Activated naive CD4-positive, alpha-beta T cell treated with anti-CD3 and anti-CD28 coated beads, Interleukin-2, amount 10 ng/mL, durations not matched to agents 7 days and 5 days (primary cell): ENCODE data around the gene BSN.

Experiments
- CTCF ChIA-PET: fragments of 350-600 bp; sonication (Branson Sonifier 250); formaldehyde crosslinking; loops from one replicate; lab custom pipeline; 2021; ENCODE audit warnings: antibody characterized with exemption; lab: Charles Lee
- DNase-seq: peaks from one replicate; pipeline ENCODE4 v3.0.0-alpha.2; 2020
- H3K27ac Mint-ChIP-seq: one replicate; pipeline ENCODE4 v1.8.0; 2021; ENCODE audit warnings: mild to moderate bottlenecking, moderate library complexity, mixed read lengths
- H3K27me3 Mint-ChIP-seq: one replicate; pipeline ENCODE4 v1.8.0; 2021; ENCODE audit warnings: mild to moderate bottlenecking, mixed read lengths
- H3K36me3 Mint-ChIP-seq: one replicate; pipeline ENCODE4 v1.8.0; 2021; ENCODE audit warnings: mixed read lengths
- H3K4me1 Mint-ChIP-seq: one replicate; pipeline ENCODE4 v1.8.0; 2021; ENCODE audit warnings: mixed read lengths
- H3K4me3 Mint-ChIP-seq: one replicate; pipeline ENCODE4 v1.8.0; 2021; ENCODE audit warnings: mild to moderate bottlenecking, moderate library complexity, mixed read lengths
- H3K9me3 Mint-ChIP-seq: one replicate; pipeline ENCODE4 v1.8.0; 2021; ENCODE audit warnings: mixed read lengths

The BSN gene

DNA sequence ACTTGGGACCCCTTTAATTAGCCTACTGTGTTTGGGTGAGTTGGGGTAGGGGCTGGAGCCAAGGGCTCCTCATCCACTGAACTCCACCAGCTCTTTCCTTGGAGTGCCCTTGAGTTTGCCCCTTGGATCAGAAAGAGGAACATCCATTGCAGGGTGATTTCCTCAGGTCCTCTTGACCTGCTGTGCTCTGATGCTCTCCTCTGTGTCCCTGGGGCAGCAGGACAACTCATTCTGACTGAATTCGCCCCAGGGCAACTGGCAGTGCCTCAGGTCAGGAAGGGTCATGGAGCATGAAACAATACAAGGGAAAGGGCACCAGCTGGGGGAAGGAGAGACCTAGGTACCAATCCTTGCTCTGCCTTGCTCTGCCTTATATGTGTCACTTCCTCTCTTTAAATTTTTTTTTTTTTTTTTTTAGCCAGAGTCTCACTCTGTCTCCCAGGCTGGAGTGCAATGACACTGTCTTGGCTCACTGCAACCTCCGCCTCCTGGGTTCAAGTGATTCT lies 47.8 kb downstream of the BSN start:
- Mint-ChIP-seq H3K27me3 (no peaks in the 10 kb centered on the region), H3K9me3 (no peaks in the 10 kb centered on the region), H3K36me3 (no peaks in the 10 kb centered on the region), H3K4me3 (no peak overlapping the region), H3K4me1 (peaks cover 20% of the 10 kb centered on the region), H3K27ac (no peak overlapping the region)
- no peak for DNase-seq
- CTCF ChIA-PET, result interaction anchor here (0.7 to 2.0 kb wide), 4 partner anchors 54 to 69 kb away, joined by 3 to 9 read pairs (median 4); no protein-coding TSS in a partner anchor

DNA sequence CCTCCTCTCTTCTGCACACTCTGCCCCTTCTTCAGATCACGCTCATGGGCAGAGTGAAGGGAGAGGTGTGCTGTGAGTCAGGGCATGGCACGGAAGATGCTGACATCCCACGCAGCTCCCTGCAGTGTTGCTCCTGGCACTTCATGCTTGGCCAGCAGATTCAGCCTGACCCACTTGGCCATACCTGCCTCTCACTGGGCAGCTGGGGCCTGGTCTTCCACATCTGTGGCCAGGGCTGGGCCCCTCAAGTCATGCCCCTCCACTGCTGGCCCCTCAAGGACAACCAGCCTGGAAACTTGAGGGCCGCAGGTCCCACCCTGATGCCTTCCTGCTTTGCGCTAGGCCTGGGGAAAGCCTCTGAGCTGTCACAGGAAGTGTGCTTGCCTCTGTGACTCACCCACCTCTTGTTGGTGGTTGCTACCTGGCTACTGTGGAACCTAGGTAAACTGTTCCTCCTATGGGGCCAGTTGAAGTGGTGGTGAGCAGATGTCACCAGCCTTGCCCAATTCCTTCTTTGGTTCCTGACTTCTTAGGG lies 48.7 kb downstream of the BSN start:
- Mint-ChIP-seq H3K4me3 (no peak overlapping the region), H3K27ac (peak overlapping the region; percentile 84), H3K36me3 (no peaks in the 10 kb centered on the region), H3K27me3 (no peaks in the 10 kb centered on the region), H3K9me3 (no peaks in the 10 kb centered on the region), H3K4me1 (peaks cover 20% of the 10 kb centered on the region)
- CTCF ChIA-PET, result interaction anchor here (1.5 kb wide), 1 partner anchor 63 kb away, joined by 4 read pairs; no protein-coding TSS in a partner anchor
- peak; percentile 75 for DNase-seq

DNA sequence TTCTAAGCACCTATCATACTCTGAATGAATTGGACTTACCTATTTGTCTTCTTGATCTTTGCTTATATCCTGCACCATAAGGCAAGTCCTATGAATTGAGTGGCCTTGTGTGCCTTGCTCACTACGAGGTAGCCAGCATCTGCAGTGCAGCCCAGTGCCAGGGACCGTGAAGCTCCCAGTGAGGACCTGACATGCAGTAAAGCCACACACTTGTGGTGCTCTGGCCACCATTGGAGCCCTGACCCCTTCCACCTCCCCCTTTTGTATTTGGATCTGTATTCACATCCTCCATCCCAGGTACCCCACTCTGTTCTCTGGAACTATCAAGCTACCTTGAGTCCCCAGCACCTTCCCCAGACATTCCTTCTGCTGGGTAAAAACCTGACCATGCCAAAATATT lies 52.1 kb downstream of the BSN start:
- CTCF ChIA-PET, result no interaction called here
- Mint-ChIP-seq H3K27ac (no peak overlapping the region), H3K9me3 (no peaks in the 10 kb centered on the region), H3K4me1 (peaks cover 20% of the 10 kb centered on the region), H3K4me3 (no peak overlapping the region), H3K27me3 (no peaks in the 10 kb centered on the region), H3K36me3 (no peaks in the 10 kb centered on the region)
- peak; percentile 25 for DNase-seq

DNA sequence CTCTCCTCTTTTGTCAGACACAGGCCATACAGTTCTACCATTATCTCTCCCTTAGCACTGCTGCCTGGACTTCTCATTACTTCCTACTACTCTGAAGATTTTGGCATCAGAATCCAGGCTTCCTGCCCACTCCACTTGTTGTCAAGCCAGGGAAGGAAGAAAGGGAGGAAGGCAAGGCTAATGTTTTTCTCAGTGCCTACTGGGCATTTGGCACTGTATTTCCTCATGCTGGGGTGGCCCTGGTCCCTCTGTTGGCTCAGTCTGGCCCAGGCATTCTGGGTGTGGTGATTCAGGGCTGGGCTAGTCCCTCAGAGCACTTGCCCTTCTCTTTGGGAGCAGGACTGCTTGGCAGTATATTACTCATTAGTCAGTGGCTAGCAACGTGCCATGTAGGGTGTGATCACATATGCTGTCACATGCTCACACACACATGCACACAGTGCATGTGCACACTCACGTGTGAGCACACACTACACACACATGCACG lies 52.9 kb downstream of the BSN start:
- H3K36me3 Mint-ChIP-seq, result no peaks in the 10 kb centered on the region
- no peak overlapping the region for H3K4me3 Mint-ChIP-seq
- no peaks in the 10 kb centered on the region for H3K9me3 Mint-ChIP-seq
- H3K4me1 Mint-ChIP-seq, result peaks cover 20% of the 10 kb centered on the region
- no peak for DNase-seq
- no peaks in the 10 kb centered on the region for H3K27me3 Mint-ChIP-seq
- no peak overlapping the region for H3K27ac Mint-ChIP-seq
- CTCF ChIA-PET, result no interaction called here

DNA sequence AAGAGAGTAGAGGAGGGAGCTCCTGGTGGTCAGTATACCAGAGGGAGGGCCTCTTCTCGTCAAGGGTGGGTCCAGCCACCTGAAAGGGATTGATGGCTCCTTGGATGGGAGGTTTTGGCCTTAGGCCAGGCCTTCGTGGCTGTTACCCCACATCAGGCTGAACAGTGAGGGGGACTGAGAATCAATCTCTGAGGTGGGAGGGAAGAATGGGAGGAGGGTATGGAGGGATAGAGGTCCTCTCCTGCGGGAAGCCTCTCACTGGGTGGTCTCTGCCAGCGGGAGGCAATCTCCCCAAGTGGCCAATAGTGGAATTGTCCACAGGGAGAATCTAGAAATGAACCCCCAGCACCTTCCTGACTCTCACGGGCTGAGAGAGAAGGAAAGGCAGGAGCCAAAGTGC lies 53.5 kb downstream of the BSN start:
- no peak for DNase-seq
- peaks cover 16% of the 10 kb centered on the region for H3K4me1 Mint-ChIP-seq
- CTCF ChIA-PET, result no interaction called here
- H3K9me3 Mint-ChIP-seq, result peaks cover 4% of the 10 kb centered on the region
- peaks cover 4% of the 10 kb centered on the region for H3K27me3 Mint-ChIP-seq
- H3K27ac Mint-ChIP-seq, result no peak overlapping the region
- no peaks in the 10 kb centered on the region for H3K36me3 Mint-ChIP-seq
- H3K4me3 Mint-ChIP-seq, result no peak overlapping the region

DNA sequence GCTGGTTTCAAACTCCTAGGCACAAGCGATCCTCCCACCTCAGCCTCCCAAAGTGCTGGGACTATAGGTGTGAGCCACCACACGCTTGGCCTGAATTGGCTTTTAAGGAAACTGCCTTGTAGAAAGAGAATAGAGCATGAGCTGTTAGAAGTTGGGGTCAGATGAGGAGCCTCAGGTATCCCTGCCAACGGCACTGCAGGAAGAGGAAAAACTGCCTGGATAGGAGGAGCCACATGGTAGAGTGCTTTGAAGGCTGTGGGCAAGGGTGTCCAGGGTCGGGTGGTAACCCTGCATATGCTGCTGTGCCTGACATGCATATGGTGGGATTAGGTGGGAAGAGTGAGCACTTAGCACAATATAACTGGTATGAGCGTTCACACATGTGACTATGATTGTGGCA lies 55.0 kb downstream of the BSN start:
- Mint-ChIP-seq H3K4me1 (peaks cover under 1% of the 10 kb centered on the region), H3K4me3 (no peak overlapping the region), H3K36me3 (no peaks in the 10 kb centered on the region), H3K27me3 (peaks cover 4% of the 10 kb centered on the region), H3K9me3 (peaks cover 4% of the 10 kb centered on the region), H3K27ac (no peak overlapping the region)
- DNase-seq, result no peak
- CTCF ChIA-PET, result interaction anchor here (0.6 kb wide), 1 partner anchor 97 kb away, joined by 7 read pairs; no protein-coding TSS in a partner anchor

DNA sequence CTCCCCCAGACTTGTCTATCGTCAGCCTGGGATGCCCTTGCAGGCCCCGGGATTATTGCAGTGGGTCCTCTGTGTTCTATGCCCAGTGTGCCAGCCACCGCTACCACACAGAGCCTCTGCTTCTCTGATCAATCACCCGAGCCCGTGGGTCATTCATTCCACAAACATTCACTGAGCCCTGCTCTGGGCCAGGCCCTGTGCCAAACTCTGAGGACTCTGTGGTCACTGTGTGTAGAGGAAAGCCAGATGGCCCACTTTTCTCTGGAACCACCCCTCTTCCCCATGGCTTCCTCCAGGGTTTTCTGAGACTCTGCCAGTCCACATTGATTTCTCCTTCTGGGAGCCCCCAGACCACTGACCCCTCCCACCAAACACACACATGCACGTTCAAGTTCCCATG lies 55.5 kb downstream of the BSN start:
- Mint-ChIP-seq H3K4me3 (no peak overlapping the region), H3K27me3 (peaks cover 7% of the 10 kb centered on the region), H3K27ac (no peak overlapping the region), H3K4me1 (no peaks in the 10 kb centered on the region), H3K36me3 (no peaks in the 10 kb centered on the region), H3K9me3 (peaks cover 4% of the 10 kb centered on the region)
- DNase-seq, result no peak
- CTCF ChIA-PET, result no interaction called here

DNA sequence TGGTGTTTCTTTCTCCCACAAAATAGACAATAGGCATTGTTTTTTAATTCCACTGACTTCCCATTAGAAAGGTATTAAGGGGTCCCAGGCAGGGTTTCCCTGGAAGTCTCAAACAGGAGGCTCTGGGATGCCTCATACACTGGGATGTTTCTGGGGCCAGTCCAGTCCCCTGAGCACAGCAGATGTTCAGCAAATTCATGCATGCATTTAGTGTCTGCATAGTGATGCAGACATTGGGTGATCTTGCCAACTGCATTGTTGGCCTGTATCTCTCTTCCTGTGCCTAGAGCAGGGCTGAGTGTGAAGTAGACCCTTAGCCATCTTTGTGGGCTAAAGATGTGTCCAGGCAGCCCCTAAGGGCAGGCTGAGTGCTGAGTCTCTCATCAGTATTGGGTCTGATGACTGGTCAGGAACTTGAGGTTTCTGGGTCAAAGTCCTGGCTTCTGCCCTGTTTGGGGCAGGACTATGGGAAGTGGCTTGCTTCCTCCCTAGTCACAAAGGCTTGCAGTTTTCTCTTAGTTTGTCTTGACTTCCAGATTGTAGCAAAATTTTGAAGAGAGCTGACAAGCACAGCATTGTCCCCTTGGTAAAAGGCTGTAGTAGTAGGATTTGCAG lies 56.5 kb downstream of the BSN start:
- no peaks in the 10 kb centered on the region for H3K36me3 Mint-ChIP-seq
- peaks cover 4% of the 10 kb centered on the region for H3K9me3 Mint-ChIP-seq
- H3K27ac Mint-ChIP-seq, result no peak overlapping the region
- CTCF ChIA-PET, result interaction anchor here (1.2 kb wide), 1 partner anchor 70 kb away, joined by 3 read pairs; no protein-coding TSS in a partner anchor
- no peaks in the 10 kb centered on the region for H3K4me1 Mint-ChIP-seq
- no peak overlapping the region for H3K4me3 Mint-ChIP-seq
- peaks cover 16% of the 10 kb centered on the region for H3K27me3 Mint-ChIP-seq
- DNase-seq, result no peak

DNA sequence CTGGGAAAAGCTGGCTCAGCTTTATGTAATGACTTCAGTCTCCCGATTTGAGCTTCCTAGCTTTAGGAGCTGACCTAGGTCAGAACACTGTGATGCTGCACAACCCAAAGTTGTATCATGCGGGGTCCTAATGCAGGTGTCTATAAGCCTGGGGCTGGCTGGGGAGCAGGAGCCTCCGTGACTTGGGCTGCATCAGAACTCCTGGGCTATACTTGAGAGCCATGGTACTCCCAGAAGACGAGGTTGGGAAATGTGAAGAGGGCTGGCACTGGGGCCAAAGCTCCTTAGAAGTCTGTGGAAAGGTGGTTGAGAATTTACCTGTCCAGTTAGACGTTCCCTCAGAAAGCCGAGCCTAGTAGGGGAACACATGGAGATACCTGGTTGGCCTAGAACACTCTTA lies 57.0 kb downstream of the BSN start:
- CTCF ChIA-PET, result interaction anchor here (1.2 kb wide), 1 partner anchor 71 kb away, joined by 3 read pairs; no protein-coding TSS in a partner anchor
- Mint-ChIP-seq H3K4me1 (no peaks in the 10 kb centered on the region), H3K4me3 (no peak overlapping the region), H3K27me3 (peaks cover 16% of the 10 kb centered on the region), H3K9me3 (peaks cover 4% of the 10 kb centered on the region), H3K27ac (no peak overlapping the region), H3K36me3 (no peaks in the 10 kb centered on the region)
- no peak for DNase-seq

DNA sequence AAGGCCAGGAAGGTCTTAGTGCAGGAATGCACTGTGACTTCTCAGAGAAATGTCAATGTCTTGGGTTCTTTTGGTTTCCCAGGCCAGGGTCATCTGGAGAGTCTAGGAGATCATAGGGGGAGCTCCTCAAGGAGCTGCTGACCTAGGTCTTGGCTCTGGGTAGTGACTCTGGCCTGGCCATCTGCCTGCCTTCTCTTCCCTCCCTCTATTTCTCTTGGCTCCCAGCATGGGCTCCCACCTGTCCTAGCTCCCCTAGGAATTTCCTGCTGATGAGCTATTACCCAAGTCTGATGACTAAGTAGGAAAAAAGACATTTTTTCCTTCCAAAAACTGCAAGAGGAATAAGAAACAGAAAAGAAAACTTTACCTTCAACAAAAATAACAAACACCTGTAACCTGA lies 57.4 kb downstream of the BSN start:
- no peak overlapping the region for H3K27ac Mint-ChIP-seq
- H3K36me3 Mint-ChIP-seq, result no peaks in the 10 kb centered on the region
- peaks cover 4% of the 10 kb centered on the region for H3K9me3 Mint-ChIP-seq
- H3K4me3 Mint-ChIP-seq, result no peak overlapping the region
- DNase-seq, result no peak
- CTCF ChIA-PET, result interaction anchor here (1.2 kb wide), 1 partner anchor 71 kb away, joined by 3 read pairs; no protein-coding TSS in a partner anchor
- H3K4me1 Mint-ChIP-seq, result no peaks in the 10 kb centered on the region
- peaks cover 16% of the 10 kb centered on the region for H3K27me3 Mint-ChIP-seq

DNA sequence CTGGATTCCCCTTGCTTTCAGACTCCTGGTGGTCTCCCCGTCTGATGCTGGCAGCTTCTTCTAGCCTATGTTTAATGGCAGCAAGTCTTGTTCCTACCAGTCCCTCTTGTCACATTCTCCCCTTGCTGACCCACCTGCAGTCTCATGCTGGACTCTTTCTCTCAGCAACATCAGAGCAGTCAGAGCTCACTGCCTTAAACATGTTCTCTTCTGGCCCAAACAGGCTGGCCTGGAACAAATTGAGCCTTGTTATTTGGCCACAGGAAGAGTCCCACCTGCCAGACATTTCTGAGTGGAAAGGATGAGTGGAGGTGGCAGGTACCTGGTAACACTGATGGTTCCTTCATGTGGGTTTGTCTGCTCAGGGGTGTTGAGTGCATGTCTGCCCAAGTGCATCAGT lies 60.7 kb downstream of the BSN start:
- no peak overlapping the region for H3K4me3 Mint-ChIP-seq

DNA sequence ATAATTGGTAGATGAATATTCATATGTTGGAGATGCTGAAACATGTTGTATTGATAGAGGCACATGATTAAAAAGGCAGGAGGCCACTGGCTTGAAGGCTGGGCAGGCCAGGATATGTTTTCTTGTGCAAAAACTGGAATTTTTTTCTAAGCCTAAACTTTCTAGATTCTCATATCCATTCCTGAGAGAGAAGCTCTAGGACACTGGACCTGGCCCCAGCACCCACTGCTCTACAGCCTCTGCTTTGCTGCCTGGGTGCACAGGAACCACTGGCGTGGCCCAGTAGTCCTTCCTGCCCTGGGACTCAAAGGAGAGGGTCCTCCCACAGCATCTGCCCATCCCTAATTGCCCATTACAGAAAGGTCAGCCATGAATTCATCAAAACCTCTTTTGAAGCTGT lies 61.8 kb downstream of the BSN start:
- Mint-ChIP-seq H3K4me1 (no peaks in the 10 kb centered on the region), H3K9me3 (peaks cover 4% of the 10 kb centered on the region), H3K27ac (no peak overlapping the region), H3K4me3 (no peak overlapping the region), H3K27me3 (peaks cover 26% of the 10 kb centered on the region), H3K36me3 (no peaks in the 10 kb centered on the region)
- CTCF ChIA-PET, result no interaction called here
- DNase-seq, result no peak

More for the DNA sequence above, 60.7 kb downstream of the BSN start:
- Mint-ChIP-seq H3K4me1 (no peaks in the 10 kb centered on the region), H3K9me3 (peaks cover 4% of the 10 kb centered on the region), H3K36me3 (no peaks in the 10 kb centered on the region), H3K27me3 (peaks cover 21% of the 10 kb centered on the region), H3K27ac (no peak overlapping the region)
- CTCF ChIA-PET, result interaction anchor here (0.7 kb wide), 1 partner anchor 68 kb away, joined by 4 read pairs; no protein-coding TSS in a partner anchor
- no peak for DNase-seq

DNA sequence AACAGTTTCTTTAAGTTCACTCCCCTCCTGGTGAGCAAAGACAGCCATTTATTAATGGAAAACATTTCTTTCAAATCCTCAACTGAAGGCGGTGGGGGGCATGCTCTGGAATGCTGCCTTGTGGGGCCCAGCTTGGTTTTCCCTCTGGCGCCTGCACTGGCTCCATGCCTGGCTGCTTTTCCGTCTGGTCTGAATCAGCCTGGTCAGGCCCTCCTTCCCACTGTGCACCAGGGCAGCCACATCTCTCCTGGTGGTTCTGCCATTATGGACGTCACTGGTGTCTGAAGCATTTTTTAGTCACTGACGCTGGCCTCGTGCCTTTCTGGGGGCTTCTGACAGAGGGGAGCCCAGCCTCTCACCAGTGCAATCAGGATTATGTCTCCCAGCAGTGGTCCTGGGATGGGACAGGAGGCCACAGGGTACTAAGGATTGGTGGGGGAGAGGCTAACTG lies 62.2 kb downstream of the BSN start:
- Mint-ChIP-seq H3K27ac (no peak overlapping the region), H3K4me3 (no peak overlapping the region), H3K36me3 (no peaks in the 10 kb centered on the region), H3K27me3 (peaks cover 30% of the 10 kb centered on the region), H3K9me3 (peaks cover 4% of the 10 kb centered on the region), H3K4me1 (no peaks in the 10 kb centered on the region)
- CTCF ChIA-PET, result no interaction called here
- no peak for DNase-seq

DNA sequence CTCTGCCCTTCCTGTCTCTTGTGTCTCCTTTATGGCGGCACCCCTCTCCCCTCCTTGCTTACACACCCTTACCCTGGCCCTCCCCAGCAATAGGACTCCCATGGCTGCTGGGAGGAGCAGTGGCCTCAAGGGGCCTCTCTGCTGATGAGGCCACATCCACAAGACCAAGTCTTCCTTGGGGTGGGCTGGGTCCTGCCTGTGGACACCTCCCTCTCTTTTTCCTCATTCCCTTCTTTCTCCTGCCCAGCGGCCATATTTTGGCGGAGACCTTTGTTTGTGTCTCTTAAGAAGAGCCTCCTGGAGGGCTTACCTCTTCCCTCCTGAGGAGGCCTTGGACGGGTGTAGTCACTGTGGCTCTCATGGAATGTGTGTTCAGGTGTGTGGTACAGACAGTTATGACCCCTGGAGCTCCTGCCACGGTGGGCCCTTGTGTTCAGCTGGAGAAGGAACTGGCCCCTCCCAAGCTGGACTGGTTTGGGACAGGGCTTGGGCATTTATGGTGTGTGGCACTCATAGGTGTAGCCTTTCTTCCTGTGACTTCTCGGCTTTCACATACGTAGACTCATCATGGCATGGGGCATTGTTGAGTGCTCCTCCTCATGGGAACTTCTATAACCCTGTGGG lies 63.2 kb downstream of the BSN start:
- Mint-ChIP-seq H3K36me3 (no peaks in the 10 kb centered on the region), H3K27ac (no peak overlapping the region), H3K4me3 (no peak overlapping the region), H3K27me3 (peaks cover 33% of the 10 kb centered on the region), H3K9me3 (peaks cover 1% of the 10 kb centered on the region), H3K4me1 (no peaks in the 10 kb centered on the region)
- DNase-seq, result no peak
- CTCF ChIA-PET, result no interaction called here
